Measurements from ENCODE around the gene SUSD1. TPM values are rescaled to one million over a fixed set of nuclear protein-coding genes. Genes with fewer than 3 reads are reported as not detected.

The SUSD1 gene
- total RNA-seq, 3 donors from 2014 or later = 6.4 to 17.3 (median 13.1) TPM

DNA sequence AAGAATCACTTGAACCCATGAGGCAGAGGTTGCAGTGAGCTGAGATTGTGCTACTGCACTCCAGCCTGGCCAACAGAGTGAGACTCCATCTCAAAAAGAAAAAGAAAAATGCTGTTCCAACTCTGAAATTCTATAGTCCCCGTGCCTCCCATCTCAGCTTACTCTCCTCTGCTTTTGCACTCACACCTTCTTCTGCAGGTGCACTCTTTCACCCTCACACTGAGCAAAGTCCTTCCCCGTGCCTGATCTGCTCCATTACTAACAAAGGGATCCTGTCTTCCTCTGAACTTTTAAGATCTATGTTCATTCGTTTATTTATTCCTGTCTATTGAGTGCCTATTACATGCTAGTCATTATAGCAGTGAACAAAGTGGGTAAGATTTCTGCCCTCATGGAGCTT lies 47.8 kb downstream of the SUSD1 start:
- DNase-seq (ENCODE audit: low spot score in 2 of 2) = no peak
- no peak for TF ChIP-seq POLR2AphosphoS5 (IDR thresholded peaks at IDR 0.05)
- TF ChIP-seq, protein P1, sequence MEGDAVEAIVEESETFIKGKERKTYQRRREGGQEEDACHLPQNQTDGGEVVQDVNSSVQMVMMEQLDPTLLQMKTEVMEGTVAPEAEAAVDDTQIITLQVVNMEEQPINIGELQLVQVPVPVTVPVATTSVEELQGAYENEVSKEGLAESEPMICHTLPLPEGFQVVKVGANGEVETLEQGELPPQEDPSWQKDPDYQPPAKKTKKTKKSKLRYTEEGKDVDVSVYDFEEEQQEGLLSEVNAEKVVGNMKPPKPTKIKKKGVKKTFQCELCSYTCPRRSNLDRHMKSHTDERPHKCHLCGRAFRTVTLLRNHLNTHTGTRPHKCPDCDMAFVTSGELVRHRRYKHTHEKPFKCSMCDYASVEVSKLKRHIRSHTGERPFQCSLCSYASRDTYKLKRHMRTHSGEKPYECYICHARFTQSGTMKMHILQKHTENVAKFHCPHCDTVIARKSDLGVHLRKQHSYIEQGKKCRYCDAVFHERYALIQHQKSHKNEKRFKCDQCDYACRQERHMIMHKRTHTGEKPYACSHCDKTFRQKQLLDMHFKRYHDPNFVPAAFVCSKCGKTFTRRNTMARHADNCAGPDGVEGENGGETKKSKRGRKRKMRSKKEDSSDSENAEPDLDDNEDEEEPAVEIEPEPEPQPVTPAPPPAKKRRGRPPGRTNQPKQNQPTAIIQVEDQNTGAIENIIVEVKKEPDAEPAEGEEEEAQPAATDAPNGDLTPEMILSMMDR (IDR thresholded peaks at IDR 0.05) = no peak
- TF ChIP-seq POLR2A (IDR thresholded peaks at IDR 0.05) = no peak
- no peak overlapping the region for H3K27ac ChIP-seq
- H3K9me3 ChIP-seq = no peaks in the 10 kb centered on the region
- no peaks in the 10 kb centered on the region for H3K4me1 ChIP-seq
- intact Hi-C loops (cut with DNase I; ENCODE audit: low total_unique reads) = no loop called here
- no peaks in the 10 kb centered on the region for H3K36me3 ChIP-seq
- no peak overlapping the region for H3K4me3 ChIP-seq
- no peaks in the 10 kb centered on the region for H3K27me3 ChIP-seq

- Histone ChIP-seq H3K27ac (no peak overlapping the region), H3K9me3 (no peaks in the 10 kb centered on the region), H3K36me3 (no peaks in the 10 kb centered on the region), H3K4me3 (no peak overlapping the region), H3K27me3 (no peaks in the 10 kb centered on the region), H3K4me1 (no peaks in the 10 kb centered on the region)
- intact Hi-C loops (cut with DNase I; ENCODE audit: low total_unique reads) = no loop called here
- DNase-seq (ENCODE audit: low spot score in 2 of 2) = no peak
- TF ChIP-seq POLR2AphosphoS5 (IDR thresholded peaks at IDR 0.05) (no peak), POLR2A (IDR thresholded peaks at IDR 0.05) (no peak)
- TF ChIP-seq, protein P1 (IDR thresholded peaks at IDR 0.05) = no peak
These were observed 49.1 kb downstream of the SUSD1 start for GRCh38 chr9:112125951-112126388.

- Histone ChIP-seq H3K27me3 (no peaks in the 10 kb centered on the region), H3K9me3 (no peaks in the 10 kb centered on the region), H3K4me1 (no peaks in the 10 kb centered on the region), H3K27ac (no peak overlapping the region), H3K36me3 (no peaks in the 10 kb centered on the region), H3K4me3 (no peak overlapping the region)
- intact Hi-C loops (cut with DNase I; ENCODE audit: low total_unique reads) = no loop called here
- TF ChIP-seq POLR2A (IDR thresholded peaks at IDR 0.05) = no peak
- TF ChIP-seq, protein P1 (IDR thresholded peaks at IDR 0.05) = no peak
- TF ChIP-seq POLR2AphosphoS5 (IDR thresholded peaks at IDR 0.05) = no peak
- no peak for DNase-seq (ENCODE audit: low spot score in 2 of 2)
These were observed 50.9 kb downstream of the SUSD1 start for GRCh38 chr9:112124156-112124555.

DNA sequence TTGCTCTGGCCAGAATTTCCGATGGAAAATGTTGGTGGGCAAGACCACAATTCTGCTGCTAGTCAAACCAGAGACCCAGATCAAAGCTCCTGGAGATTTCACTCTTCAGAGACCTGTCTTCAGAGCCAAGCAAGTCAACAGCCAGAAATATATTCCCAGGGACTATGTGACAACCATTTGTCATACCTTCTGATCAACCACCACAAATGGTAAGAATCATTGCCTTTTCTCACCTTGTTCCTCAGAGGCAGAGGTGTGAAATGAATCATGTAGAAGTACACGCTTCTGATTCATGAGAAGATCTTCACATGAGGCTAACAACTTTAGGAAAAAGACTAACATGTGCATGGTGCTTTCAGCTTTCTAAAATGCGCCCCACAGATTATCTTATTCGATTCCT lies 53.5 kb downstream of the SUSD1 start:
- no peak for DNase-seq (ENCODE audit: low spot score in 2 of 2)
- Histone ChIP-seq H3K36me3 (no peaks in the 10 kb centered on the region), H3K9me3 (no peaks in the 10 kb centered on the region), H3K4me1 (no peaks in the 10 kb centered on the region), H3K27me3 (no peaks in the 10 kb centered on the region), H3K4me3 (no peak overlapping the region), H3K27ac (no peak overlapping the region)
- intact Hi-C loops (cut with DNase I; ENCODE audit: low total_unique reads) = no loop called here
- TF ChIP-seq POLR2A (IDR thresholded peaks at IDR 0.05) = no peak
- TF ChIP-seq POLR2AphosphoS5 (IDR thresholded peaks at IDR 0.05) = no peak
- TF ChIP-seq, protein P1 (IDR thresholded peaks at IDR 0.05) = no peak

DNA sequence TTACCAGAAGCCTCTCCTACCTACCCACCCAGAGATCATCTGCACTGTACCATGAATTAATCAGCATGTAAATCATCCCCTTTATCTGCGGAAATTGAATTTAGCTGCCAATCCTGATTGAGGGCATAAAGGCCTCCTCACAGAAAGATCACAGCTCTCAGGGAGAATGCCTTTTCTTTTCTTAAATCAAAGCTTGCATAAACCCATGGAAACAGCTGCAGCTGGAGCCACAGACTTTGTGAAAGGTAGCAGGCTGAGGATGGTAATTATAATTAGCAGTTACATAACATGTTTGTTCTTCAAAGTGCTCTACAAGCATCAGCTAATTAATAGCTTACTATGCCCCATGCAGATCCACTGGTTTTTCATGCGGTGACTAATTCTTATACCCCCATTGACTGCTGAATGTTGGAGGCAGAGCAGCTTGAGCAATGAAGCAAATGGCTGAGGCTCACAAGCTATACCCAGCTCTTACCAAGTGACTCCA lies 54.6 kb downstream of the SUSD1 start:
- Histone ChIP-seq H3K9me3 (no peaks in the 10 kb centered on the region), H3K4me3 (no peak overlapping the region), H3K27me3 (no peaks in the 10 kb centered on the region), H3K4me1 (no peaks in the 10 kb centered on the region), H3K27ac (no peak overlapping the region), H3K36me3 (no peaks in the 10 kb centered on the region)
- intact Hi-C loops (cut with DNase I; ENCODE audit: low total_unique reads) = no loop called here
- TF ChIP-seq POLR2AphosphoS5 (IDR thresholded peaks at IDR 0.05) = no peak
- no peak for DNase-seq (ENCODE audit: low spot score in 2 of 2)

DNA sequence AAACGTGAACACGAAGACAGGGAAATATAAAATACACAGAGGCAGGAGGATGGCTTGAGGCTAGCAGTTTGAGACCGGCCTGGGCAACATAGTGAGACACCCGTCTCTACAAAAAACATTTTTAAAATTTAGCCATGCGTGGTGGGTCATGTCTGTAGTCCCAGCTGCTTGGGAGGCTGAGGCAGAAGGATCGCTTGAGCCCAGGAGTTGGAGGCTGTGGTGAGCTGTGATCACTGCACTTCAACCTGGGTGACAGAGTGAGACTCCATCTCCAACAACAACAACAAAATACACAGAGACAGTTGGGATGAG lies 55.1 kb downstream of the SUSD1 start:
- intact Hi-C loops (cut with DNase I; ENCODE audit: low total_unique reads) = no loop called here
- TF ChIP-seq, protein P1 (IDR thresholded peaks at IDR 0.05) = no peak
- TF ChIP-seq POLR2A (IDR thresholded peaks at IDR 0.05) = no peak
- no peak for TF ChIP-seq POLR2AphosphoS5 (IDR thresholded peaks at IDR 0.05)
- no peaks in the 10 kb centered on the region for H3K36me3 ChIP-seq
- no peaks in the 10 kb centered on the region for H3K27me3 ChIP-seq
- no peaks in the 10 kb centered on the region for H3K9me3 ChIP-seq
- H3K4me3 ChIP-seq = no peak overlapping the region
- H3K27ac ChIP-seq = no peak overlapping the region
- DNase-seq (ENCODE audit: low spot score in 2 of 2) = no peak
- H3K4me1 ChIP-seq = no peaks in the 10 kb centered on the region
